ENCODE data around the gene OR52W1.
"Not testable (repeated sequence)": the region's sequence is repeated elsewhere in the genome, so short reads cannot be mapped to it uniquely, and the experiment has no call there.

OR52W1 gene

DNA sequence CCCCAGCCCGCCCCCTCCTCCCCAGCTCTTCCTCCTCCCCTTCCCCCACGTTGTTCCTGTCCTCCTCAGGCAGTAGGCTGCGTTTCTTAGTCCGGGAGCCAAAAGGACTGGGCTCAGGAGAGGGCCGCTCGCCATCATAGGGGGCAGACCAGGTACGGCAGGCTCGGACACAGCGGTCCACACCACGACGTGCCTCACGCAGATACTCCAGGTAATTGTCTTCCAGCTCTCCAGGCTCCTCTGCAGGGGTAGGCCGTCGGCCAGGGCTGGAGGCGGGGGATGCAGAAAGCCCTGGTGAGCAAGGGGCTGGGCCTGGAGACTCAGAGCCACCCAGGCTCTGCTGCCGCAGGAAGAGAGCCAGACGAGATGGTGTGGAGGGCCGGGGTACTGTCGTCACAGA, 18.7 kb downstream of the OR52W1 start:
- DNase-seq (ENCODE audit: low read depth): no peak

GRCh38 chr11:6219359-6219758, 20.3 kb downstream of the OR52W1 start:
- no peak for DNase-seq (ENCODE audit: low read depth)

DNA sequence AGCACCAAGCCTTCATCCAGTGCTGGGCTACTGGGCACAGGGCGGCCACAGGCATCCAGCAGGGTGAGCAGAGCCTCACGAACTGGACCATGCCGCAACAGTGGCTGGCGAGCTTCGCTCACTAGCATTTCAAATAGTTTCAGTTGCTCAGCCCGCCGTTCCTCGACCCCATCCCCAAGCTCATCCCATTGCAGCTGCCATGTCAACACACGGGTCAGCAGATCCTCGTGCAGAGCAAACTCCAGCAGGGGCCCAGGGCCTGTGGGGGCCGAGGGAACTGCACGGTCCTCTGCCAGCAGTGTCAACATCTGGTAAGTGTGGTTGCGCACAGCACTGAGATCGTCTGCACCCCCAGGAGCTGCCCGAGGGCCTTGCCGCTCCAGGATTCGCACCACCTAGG, 24.8 kb downstream of the OR52W1 start:
- no peak for DNase-seq (ENCODE audit: low read depth)

GRCh38 chr11:6224421-6224820, 25.4 kb downstream of the OR52W1 start:
- DNase-seq (ENCODE audit: low read depth): no peak

GRCh38 chr11:6225024-6225423, 26.0 kb downstream of the OR52W1 start:
- DNase-seq (ENCODE audit: low read depth): no peak

GRCh38 chr11:6225896-6226295, 26.9 kb downstream of the OR52W1 start:
- no peak for DNase-seq (ENCODE audit: low read depth)

- no peak for DNase-seq (ENCODE audit: low read depth)
Measured at GRCh38 chr11:6228520-6228919, 29.5 kb downstream of the OR52W1 start.

- no peak for DNase-seq (ENCODE audit: low read depth)
Measured at GRCh38 chr11:6229911-6230310, 30.9 kb downstream of the OR52W1 start.

DNA sequence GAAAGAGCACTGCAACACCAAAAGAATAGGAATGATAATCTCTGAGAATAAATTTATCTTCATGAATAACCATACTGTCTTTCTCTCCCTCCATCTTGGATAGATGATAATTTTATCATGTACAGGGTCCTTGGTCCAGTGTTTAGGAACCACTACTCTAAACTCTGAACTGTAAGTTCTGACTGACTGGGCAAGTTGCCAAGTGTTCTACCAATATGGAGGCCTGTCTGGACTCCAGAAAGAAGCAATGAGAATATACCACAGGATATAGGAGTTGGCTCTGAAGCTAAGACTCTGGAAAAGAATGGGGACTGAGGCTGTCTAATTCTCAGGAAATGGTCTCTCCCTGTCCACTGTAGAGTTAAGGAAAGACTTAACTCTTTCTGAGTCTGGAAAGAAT, 33.9 kb downstream of the OR52W1 start:
- no peak for DNase-seq (ENCODE audit: low read depth)

DNA sequence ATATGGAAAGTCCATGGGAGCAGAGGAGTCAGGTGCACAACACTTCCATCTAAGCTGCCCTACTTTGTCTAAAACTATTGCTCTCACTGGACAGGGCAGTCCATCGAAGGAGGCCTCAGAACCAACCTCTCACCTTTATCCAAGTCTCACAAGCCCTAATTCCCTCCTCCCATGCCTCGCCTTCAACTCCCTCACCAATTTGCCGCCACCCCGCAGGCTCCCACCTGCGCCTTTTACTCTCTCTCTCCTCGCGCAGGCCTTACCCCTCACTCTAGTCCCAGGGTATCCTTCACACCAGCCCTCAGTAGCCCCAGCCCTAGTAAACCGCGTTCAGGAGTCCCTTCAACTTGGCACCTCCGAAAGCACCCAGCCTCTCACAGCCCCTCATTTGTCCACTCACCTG, 35.0 kb downstream of the OR52W1 start:
- DNase-seq (ENCODE audit: low read depth): no peak

GRCh38 chr11:6234387-6235107, 35.5 kb downstream of the OR52W1 start, which contains the start of gene FHIP1B:
FHIP1B (minus strand) TSS chr11:6234636; CDS start chr11:6224516, 10,120 bp downstream.
- peak; percentile 99 for DNase-seq (ENCODE audit: low read depth)

DNA sequence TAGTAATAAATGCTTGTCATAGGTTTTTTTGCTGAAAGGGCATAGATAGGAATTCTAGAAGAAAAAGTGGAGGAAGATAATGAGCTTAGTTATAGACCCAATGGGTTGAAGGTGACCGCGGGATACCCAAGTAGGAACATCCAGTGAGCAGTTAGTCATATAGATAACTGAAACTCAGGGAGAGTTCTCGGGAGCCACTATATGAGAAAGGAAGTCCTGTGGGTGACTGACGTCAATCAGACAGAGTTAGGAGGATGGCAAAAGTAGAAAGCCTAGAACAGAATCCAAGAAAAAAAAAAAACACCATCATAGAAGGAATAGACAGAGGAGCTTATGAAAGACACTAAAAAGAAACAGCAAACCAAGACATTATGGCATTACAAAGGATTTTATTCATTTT, 38.2 kb downstream of the OR52W1 start:
- DNase-seq (ENCODE audit: low read depth): no peak

GRCh38 chr11:6237761-6238302, 38.8 kb downstream of the OR52W1 start:
- DNase-seq (ENCODE audit: low read depth): no peak

DNA sequence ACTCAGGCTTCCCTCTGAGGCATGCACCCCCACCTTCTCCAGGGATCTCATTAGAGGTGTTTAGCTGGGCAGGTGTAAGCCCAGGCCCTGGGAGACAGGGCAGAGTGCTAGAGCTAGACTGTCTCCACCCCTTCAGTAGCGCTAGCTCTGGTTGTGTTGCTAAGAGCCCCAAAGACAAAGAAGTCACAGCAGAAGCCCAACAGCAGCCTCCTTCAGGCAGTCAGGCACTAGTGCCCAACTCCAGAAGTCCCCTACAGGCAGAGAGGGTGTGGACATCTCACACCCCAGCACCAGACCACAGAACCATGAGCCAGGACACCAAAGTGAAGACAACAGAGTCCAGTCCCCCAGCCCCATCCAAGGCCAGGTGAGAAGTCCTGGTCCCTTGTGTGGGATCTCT, 39.9 kb downstream of the OR52W1 start, which contains the start of gene CNGA4:
Gene CNGA4 (plus strand): TSS at position 188 of the 400 bp plus-strand sequence. CDS start 118 bp downstream, at position 306.
- DNase-seq (ENCODE audit: low read depth): no peak

GRCh38 chr11:6240139-6240538, 41.1 kb downstream of the OR52W1 start:
- DNase-seq (ENCODE audit: low read depth): no peak

DNA sequence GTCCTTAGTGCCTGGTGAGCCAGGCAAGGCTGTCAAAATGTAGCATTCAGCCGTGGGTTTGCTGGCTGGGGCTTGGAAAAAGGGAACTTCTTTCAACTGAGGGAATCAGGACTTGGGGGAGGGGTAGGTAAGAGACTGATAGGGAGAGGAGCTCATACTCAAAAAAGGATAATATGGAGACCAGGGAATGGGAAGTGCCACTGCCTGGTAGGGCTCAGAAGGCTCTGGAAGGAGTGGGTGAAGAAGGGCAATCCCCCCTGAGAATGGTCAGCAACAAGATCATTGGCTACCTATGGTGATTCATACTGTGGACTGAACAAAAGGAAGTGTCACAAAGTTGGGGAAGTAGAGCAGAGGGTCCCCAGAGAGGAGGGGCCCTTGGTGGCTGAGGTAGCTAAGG, 41.8 kb downstream of the OR52W1 start:
- DNase-seq (ENCODE audit: low read depth): no peak

GRCh38 chr11:6241316-6241715, 42.3 kb downstream of the OR52W1 start:
- DNase-seq (ENCODE audit: low read depth): no peak

DNA sequence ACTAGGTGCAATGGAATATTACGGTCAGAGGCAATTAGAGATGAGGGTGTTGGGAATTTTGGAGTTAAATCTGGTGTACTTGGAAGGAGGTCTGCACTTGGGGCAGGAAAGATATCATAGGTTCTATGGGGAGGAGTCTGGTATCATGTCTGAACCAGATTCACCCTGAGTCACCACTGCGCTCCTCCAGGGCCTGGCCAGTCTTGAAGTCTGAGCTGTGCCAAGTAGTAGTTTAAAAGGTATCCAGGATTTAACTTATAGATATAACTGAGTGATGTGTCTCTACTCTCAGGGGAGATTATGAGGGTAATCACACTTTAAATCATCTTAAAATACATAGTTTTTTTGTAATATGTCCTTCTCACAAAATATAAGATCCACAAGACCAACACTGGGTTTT, 46.5 kb downstream of the OR52W1 start:
- no peak for DNase-seq (ENCODE audit: low read depth)

GRCh38 chr11:6248248-6248647, 49.2 kb downstream of the OR52W1 start:
- no peak for DNase-seq (ENCODE audit: low read depth)

- not testable (repeated sequence) for DNase-seq (ENCODE audit: low read depth)
Measured at GRCh38 chr11:6248897-6249296, 49.9 kb downstream of the OR52W1 start.
